WI38 (cell line): ENCODE results near the gene TMC6.

ENCODE experiments used
- H3K4me3 ChIP-seq: 2 replicates; pipeline ENCODE4 v1.5.1; 2011; ENCODE audit warnings: low read depth, mild to moderate bottlenecking, control low read depth, low read length
- CTCF ChIP-seq: IDR thresholded peaks from 2 replicates; pipeline ENCODE4 v1.5.1; 2012; ENCODE audit warnings: low read depth, mild to moderate bottlenecking, control low read depth, low read length

Gene TMC6

GRCh38 chr17:78147315-78147998 is 18.9 kb upstream of the TMC6 start:
- H3K4me3 ChIP-seq: no peak overlapping the region
- no peak for TF ChIP-seq CTCF

GRCh38 chr17:78146881-78147280 is 18.3 kb upstream of the TMC6 start:
- TF ChIP-seq CTCF: no peak
- no peak overlapping the region for H3K4me3 ChIP-seq

- TF ChIP-seq CTCF: no peak
- no peak overlapping the region for H3K4me3 ChIP-seq
These were observed 17.9 kb upstream of the TMC6 start for GRCh38 chr17:78146471-78146869.

GRCh38 chr17:78144736-78145641 is 16.4 kb upstream of the TMC6 start:
- no peak for TF ChIP-seq CTCF
- H3K4me3 ChIP-seq: no peak overlapping the region

GRCh38 chr17:78144147-78144719 is 15.7 kb upstream of the TMC6 start:
- no peak for TF ChIP-seq CTCF
- no peak overlapping the region for H3K4me3 ChIP-seq

GRCh38 chr17:78143214-78144146 is 14.9 kb upstream of the TMC6 start:
- TF ChIP-seq CTCF: no peak
- no peak overlapping the region for H3K4me3 ChIP-seq
